ENCODE results near the gene CSAG1.

- no peak for TF ChIP-seq CTCF (IDR thresholded peaks at IDR 0.05)
- no peak for TF ChIP-seq POLR2A (IDR thresholded peaks at IDR 0.05)
Observed at GRCh38 chrX:152725409-152725808, 8.1 kb downstream of the CSAG1 start.
